ENCODE data around the gene SCAMP4.

GRCh38 chr19:1856345-1856697 is 48.9 kb upstream of the SCAMP4 start:
- TF ChIP-seq, protein P1, sequence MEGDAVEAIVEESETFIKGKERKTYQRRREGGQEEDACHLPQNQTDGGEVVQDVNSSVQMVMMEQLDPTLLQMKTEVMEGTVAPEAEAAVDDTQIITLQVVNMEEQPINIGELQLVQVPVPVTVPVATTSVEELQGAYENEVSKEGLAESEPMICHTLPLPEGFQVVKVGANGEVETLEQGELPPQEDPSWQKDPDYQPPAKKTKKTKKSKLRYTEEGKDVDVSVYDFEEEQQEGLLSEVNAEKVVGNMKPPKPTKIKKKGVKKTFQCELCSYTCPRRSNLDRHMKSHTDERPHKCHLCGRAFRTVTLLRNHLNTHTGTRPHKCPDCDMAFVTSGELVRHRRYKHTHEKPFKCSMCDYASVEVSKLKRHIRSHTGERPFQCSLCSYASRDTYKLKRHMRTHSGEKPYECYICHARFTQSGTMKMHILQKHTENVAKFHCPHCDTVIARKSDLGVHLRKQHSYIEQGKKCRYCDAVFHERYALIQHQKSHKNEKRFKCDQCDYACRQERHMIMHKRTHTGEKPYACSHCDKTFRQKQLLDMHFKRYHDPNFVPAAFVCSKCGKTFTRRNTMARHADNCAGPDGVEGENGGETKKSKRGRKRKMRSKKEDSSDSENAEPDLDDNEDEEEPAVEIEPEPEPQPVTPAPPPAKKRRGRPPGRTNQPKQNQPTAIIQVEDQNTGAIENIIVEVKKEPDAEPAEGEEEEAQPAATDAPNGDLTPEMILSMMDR (IDR thresholded peaks at IDR 0.05) = no peak
- TF ChIP-seq EP300 (IDR thresholded peaks at IDR 0.05) (no peak), POLR2A (IDR thresholded peaks at IDR 0.05) (no peak), POLR2AphosphoS5 (IDR thresholded peaks at IDR 0.05) (no peak)

All from sigmoid colon (tissue), 4 donors.